ENCODE results near the gene LIX1L.

Gene LIX1L

DNA sequence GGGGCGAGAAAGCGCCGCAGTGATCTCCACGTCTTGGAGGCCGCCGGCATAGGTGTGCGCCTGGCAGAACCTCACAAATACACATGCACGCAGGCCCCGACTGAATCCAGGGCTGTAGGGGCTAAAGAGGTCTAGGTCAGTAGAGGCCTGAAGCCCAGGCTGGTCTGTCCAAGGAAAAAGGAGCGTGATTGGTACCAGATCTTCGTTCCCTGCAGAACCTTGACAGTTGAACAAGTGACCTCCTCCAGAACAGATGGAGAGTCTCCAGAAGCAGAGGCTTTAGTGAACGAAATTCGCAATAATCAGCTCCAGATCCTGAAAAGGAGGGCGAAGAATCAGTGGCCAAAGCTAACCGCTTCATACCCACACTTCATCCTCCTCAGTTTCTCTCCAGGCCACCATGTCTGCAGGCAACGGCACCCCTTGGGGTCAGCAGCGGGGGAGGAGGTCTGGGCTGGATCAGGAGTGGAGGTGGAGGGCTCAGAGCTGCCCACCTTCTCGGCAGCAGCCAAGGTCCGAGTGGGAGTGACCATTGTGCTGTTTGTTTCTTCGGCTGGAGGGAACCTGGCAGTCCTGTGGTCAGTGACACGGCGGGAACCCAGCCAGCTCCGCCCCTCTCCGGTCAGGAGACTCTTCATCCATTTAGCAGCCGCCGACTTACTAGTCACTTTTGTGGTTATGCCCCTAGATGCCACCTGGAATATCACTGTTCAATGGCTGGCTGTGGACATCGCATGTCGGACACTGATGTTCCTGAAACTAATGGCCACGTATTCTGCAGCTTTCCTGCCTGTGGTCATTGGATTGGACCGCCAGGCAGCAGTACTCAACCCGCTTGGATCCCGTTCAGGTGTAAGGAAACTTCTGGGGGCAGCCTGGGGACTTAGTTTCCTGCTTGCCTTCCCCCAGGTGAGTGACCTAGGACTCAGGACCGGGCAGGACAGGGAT is 38.6 kb downstream of the LIX1L start:
- TF ChIP-seq, protein P1, sequence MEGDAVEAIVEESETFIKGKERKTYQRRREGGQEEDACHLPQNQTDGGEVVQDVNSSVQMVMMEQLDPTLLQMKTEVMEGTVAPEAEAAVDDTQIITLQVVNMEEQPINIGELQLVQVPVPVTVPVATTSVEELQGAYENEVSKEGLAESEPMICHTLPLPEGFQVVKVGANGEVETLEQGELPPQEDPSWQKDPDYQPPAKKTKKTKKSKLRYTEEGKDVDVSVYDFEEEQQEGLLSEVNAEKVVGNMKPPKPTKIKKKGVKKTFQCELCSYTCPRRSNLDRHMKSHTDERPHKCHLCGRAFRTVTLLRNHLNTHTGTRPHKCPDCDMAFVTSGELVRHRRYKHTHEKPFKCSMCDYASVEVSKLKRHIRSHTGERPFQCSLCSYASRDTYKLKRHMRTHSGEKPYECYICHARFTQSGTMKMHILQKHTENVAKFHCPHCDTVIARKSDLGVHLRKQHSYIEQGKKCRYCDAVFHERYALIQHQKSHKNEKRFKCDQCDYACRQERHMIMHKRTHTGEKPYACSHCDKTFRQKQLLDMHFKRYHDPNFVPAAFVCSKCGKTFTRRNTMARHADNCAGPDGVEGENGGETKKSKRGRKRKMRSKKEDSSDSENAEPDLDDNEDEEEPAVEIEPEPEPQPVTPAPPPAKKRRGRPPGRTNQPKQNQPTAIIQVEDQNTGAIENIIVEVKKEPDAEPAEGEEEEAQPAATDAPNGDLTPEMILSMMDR (IDR thresholded peaks at IDR 0.05; ENCODE audit: low read depth, low read length, missing control alignments), result peak; percentile 5
- in situ Hi-C loops (cut with HindIII; ENCODE audit: low pct_ligation_motif_present, low sequenced_read_pairs), result no loop called here
- Histone ChIP-seq H3K27me3 (replicated peaks) (no peaks in the 10 kb centered on the region), H3K4me3 (ENCODE audit: low read depth, low read length) (peak overlapping the region; percentile 92), H3K36me3 (replicated peaks) (peaks cover 8% of the 10 kb centered on the region), H3K27ac (peak overlapping the region; percentile 89)
- peak; percentile 48 for DNase-seq

DNA sequence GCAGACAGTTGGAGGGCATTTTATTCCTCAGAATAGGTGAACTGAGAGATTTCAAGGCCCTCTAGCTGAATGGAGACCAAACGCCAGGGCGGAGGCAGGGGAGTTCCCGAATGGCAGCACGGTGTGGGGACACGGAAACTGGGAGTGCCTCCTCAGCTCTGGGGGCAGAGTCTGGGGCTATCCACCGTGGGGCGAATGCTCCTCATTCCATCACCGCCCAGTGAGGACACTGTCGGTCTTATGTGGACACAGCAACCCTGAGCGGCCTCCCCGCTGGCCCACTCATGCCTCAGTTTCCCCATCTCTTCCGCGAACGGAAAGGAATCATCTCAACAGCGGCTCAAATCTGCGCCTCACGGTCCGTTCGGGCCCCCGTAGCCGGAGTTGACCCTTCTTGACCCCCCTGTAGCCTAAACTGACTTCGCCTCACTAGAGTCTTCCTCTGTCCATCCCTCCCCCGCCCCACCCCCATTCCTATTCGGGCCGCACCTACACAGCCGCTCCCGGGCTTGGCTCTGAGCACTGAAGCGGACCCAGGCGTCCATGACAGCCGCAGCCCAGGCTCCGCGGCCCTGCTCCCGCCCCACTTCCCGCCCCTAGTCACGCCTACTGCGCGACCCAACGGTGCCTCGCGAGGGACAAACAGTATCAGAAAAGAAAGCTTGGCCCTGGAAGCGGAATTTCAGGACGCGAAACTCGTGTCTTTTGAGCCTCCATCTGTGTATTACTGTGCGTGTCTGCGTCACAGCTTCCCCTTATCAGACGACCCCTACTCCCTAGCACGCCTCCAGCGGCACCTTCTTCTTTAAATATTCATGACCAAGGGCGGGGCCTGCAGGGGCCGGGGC is 39.4 kb downstream of the LIX1L start, which contains the start of gene PEX11B:
TSS of gene PEX11B (minus strand) at position 574 of the 848 bp plus-strand sequence. CDS start at position 545, 29 bp downstream.
- Histone ChIP-seq H3K27ac (peak within 1 kb of the TSS; percentile 89), H3K36me3 (replicated peaks) (peaks cover 8% of the 10 kb centered on the region), H3K4me3 (ENCODE audit: low read depth, low read length) (peak within 1 kb of the TSS; percentile 92), H3K27me3 (replicated peaks) (no peaks in the 10 kb centered on the region)
- in situ Hi-C loops (cut with HindIII; ENCODE audit: low pct_ligation_motif_present, low sequenced_read_pairs), result no loop called here
- TF ChIP-seq, protein P1 (IDR thresholded peaks at IDR 0.05; ENCODE audit: low read depth, low read length, missing control alignments), result no peak
- peak; percentile 87 for DNase-seq

DNA sequence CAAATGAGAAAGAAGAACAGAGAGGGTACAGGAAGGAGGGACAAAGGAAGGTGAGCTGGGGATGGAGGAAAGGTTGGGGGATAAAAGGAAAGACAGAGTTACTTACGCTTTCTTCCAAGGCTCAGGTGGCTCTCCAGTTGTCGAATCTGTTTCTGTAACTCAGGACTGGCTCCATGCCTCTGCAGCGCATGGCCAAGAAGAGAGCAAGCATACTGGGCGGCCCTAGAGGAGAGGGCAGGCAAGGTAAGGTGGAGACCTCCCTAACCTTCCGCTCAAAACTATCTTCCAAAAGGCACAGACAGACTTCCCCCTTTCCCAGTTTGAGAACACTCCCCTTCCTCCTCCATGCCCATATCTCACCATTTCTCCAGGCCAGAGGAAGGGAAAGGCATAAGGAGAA is 40.2 kb downstream of the LIX1L start:
- Histone ChIP-seq H3K27me3 (replicated peaks) (no peaks in the 10 kb centered on the region), H3K36me3 (replicated peaks) (peaks cover 11% of the 10 kb centered on the region), H3K4me3 (ENCODE audit: low read depth, low read length) (peak overlapping the region; percentile 92), H3K27ac (no peak overlapping the region)
- in situ Hi-C loops (cut with HindIII; ENCODE audit: low pct_ligation_motif_present, low sequenced_read_pairs), result no loop called here
- DNase-seq, result no peak
- TF ChIP-seq, protein P1 (IDR thresholded peaks at IDR 0.05; ENCODE audit: low read depth, low read length, missing control alignments), result no peak

DNA sequence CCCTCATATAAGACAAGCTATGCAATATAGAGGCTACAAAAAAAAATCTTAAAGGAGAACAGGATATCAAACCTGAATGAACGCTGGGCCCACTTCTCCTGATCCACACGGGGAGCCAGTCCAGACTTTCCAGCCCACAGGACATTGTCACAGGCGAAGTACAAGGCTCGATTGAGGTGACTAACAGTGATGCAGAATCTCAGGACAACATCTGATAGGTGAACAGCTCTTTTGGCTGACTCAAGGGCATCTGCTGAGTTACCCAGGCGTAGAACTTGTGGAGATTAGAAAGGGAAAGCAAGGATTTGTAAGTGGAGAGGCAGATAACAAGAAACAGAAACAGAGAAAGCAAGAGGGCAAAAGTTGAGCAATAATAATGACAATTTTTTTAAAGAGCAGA is 41.1 kb downstream of the LIX1L start:
- Histone ChIP-seq H3K27ac (no peak overlapping the region), H3K4me3 (ENCODE audit: low read depth, low read length) (no peak overlapping the region), H3K27me3 (replicated peaks) (no peaks in the 10 kb centered on the region), H3K36me3 (replicated peaks) (peaks cover 16% of the 10 kb centered on the region)
- in situ Hi-C loops (cut with HindIII; ENCODE audit: low pct_ligation_motif_present, low sequenced_read_pairs), result no loop called here
- peak; percentile 13 for DNase-seq
- TF ChIP-seq, protein P1 (IDR thresholded peaks at IDR 0.05; ENCODE audit: low read depth, low read length, missing control alignments), result no peak

DNA sequence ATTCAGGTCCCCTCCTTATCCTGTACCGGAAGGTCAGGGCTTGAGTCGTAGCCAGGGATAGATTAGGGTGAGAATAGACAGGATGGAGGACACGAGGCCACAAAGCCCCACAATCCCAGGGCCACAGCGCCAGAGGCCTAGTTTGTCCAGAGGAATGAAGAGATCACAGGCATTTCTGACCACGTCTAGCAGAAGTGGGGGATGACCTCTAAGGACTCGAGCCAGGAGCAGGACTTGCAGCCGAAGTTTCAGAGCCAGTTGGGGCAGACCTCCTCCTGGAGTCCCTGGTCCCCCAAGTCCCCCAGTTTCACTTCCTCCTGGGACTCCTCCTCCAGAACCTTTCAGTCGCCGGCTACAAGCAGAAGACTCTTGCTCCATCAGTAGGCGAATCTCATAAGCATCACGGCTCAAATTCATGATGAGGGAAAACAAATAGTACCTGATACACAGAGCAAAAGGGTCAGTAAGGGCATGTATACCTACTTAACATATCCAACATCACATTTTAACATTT is 45.6 kb downstream of the LIX1L start:
- Histone ChIP-seq H3K27me3 (replicated peaks) (no peaks in the 10 kb centered on the region), H3K27ac (no peak overlapping the region), H3K36me3 (replicated peaks) (peaks cover 19% of the 10 kb centered on the region), H3K4me3 (ENCODE audit: low read depth, low read length) (no peak overlapping the region)
- TF ChIP-seq, protein P1 (IDR thresholded peaks at IDR 0.05; ENCODE audit: low read depth, low read length, missing control alignments), result no peak
- DNase-seq, result no peak
- in situ Hi-C loops (cut with HindIII; ENCODE audit: low pct_ligation_motif_present, low sequenced_read_pairs), result no loop called here

Measured in brain microvascular endothelial cell (primary cell).